ENCODE measurements around the gene LAMC3.

Gene LAMC3

DNA sequence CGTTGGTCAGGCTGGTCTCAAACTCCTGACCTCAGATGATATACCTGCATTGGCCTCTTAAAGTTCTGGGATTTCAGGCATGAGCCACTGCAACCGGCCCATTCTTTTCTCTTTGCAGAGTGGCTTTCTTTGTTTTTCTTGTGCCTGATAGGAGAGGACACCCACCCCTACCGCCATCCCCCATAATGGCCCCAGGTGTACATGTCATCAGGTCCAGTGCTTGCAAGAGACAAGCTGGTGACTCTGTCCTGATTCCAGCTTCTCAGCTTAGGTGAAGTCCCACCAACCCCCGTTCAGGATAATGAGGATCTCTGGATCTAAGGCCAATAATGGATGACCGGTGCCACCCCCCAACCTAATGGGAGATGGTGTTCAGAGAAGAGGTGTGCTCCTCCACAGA is 85.0 kb downstream of the LAMC3 start:
- FAIRE-seq = no peak
- TF ChIP-seq, protein P1, sequence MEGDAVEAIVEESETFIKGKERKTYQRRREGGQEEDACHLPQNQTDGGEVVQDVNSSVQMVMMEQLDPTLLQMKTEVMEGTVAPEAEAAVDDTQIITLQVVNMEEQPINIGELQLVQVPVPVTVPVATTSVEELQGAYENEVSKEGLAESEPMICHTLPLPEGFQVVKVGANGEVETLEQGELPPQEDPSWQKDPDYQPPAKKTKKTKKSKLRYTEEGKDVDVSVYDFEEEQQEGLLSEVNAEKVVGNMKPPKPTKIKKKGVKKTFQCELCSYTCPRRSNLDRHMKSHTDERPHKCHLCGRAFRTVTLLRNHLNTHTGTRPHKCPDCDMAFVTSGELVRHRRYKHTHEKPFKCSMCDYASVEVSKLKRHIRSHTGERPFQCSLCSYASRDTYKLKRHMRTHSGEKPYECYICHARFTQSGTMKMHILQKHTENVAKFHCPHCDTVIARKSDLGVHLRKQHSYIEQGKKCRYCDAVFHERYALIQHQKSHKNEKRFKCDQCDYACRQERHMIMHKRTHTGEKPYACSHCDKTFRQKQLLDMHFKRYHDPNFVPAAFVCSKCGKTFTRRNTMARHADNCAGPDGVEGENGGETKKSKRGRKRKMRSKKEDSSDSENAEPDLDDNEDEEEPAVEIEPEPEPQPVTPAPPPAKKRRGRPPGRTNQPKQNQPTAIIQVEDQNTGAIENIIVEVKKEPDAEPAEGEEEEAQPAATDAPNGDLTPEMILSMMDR (IDR thresholded peaks at IDR 0.05; ENCODE audit: insufficient read depth, missing control alignments) = no peak
- no peak for DNase-seq (ENCODE audit: insufficient read length, low spot score)

DNA sequence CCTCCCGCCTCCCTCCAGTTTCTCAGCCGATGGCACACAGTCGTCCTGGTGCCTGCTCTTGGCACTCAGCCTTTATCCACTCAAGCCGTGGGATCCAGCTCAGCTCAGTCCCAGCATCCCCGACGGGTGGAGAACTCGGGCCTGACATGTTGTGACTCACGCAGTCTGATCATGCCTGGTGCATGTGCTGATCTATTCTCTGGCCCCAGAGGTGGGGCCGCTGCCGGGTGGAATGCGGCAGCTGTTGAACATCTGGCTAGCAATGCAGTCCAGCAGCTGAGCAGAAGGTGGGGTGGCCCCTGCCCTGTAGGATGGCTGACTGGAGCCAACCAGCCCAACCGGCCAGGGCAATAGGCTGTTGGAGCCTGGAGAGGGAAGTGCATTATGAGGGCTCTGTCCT is 85.6 kb downstream of the LAMC3 start:
- no peak for DNase-seq (ENCODE audit: insufficient read length, low spot score)
- FAIRE-seq = no peak
- TF ChIP-seq, protein P1 (IDR thresholded peaks at IDR 0.05; ENCODE audit: insufficient read depth, missing control alignments) = no peak

DNA sequence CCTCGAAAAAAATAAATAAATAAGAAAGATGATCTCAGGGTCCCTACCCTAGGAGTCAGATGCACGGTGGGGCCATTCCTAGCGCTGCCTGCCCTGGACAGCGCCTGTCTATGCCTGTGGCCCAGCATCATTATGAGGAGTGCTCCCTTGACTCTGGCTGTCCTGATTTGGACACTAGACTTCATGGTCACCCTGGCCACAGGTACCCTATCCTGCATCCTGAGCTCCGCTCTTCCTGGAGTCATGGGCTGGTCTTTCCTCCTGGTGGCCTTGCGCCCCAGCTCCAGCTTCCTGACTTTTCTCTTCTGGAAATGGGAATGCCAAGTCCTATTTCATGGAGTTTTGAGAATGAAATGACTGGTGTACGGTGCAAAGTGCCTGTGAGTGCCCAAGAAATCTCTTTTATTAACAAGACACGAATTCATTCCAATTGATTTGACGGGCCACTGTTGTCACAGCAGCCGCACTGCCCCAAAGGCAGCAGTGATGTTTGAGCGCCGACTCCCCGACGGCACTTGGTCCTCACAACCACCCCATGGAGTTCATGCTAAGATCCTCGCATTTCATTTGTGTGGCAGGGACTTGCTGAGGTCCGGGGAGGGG is 86.8 kb downstream of the LAMC3 start:
- DNase-seq (ENCODE audit: insufficient read length, low spot score) = no peak
- no peak for FAIRE-seq

DNA sequence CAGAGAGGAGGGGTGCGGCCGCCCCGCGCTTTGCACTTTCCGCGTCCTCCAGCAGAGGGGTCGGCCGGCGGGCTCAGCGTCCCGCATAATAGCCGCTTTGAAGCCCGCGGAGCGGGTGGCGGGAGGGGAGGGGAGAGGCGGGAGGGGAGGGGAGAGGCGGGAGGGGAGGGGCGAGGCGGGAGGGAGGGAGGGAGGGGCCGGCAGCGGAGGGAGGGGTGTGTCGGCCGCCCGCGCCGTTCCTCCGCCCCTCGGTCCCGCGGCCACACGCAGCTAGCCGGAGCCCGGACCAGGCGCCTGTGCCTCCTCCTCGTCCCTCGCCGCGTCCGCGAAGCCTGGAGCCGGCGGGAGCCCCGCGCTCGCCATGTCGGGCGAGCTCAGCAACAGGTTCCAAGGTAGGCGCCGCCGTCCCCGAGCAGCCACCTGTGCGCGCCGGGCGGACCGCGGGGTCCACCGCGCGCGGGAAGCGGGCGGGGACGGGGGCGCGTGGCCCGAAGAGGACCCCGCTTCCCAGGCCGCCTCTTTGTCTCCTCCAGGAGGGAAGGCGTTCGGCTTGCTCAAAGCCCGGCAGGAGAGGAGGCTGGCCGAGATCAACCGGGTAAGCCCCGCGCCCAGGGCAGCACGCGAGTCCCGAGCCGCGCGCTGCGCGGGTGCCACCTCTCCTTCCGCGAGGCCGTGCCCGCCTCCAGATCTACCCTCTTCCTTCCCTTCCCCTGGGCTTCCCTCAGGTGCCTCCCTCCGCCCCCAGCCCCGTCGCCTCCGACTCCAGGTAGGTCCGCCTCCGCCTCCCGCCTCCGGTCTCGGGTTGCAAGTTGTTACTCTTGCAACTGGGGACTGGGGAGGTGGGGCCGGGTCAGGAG is 87.5 kb downstream of the LAMC3 start, which contains the start of gene AIF1L:
Gene AIF1L, plus strand, starts transcription at position 263 of the 857 bp plus-strand sequence. Its CDS starts 99 bp downstream, at position 362.
- FAIRE-seq (no peak), DNase-seq (ENCODE audit: insufficient read length, low spot score) (peak; percentile 85)
- TF ChIP-seq, protein P1 (IDR thresholded peaks at IDR 0.05; ENCODE audit: insufficient read depth, missing control alignments) = no peak

More for the DNA sequence above, 86.8 kb downstream of the LAMC3 start:
- TF ChIP-seq, protein P1 (IDR thresholded peaks at IDR 0.05; ENCODE audit: insufficient read depth, missing control alignments) = no peak

DNA sequence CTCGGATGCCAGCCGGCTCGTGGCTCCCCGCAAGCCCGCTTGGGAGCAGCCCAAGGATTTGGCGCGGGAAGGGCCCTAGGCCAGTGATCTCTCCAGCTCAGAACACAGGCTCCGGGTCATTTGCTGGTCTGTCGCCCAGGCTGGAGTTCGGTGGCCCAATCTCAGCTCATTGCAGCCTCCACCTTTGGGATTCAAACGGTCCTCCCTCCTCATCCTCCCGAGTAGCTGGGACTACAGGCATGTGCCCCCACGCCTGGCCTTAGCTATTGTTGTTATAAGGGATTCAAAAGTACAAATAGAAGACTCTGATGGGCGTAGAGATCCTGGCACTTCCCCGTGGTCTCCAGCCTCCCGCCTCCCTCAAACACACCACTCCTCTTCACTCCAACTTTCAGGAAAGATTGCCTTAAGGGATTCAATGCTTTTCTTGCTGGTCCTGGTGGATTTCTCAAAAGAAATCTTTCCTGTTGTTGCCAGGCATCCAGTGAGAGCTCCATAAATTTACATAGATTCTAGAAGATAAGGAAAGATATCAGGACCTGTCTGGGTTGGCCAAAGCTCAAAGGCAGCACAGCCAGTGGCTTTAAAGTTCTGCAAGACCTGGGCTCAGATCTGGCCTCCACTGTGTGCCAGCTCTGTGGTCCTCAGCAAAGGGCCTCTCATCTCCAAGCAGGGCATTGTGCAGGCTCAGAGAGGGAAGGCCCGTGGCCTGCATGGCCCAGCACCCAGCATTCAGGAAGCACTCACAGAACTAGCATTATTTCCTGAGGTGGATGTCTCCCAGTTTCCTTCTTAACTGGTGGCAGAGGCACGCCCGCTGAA is 88.4 kb downstream of the LAMC3 start:
- DNase-seq (ENCODE audit: insufficient read length, low spot score) (no peak), FAIRE-seq (no peak)
- TF ChIP-seq, protein P1 (IDR thresholded peaks at IDR 0.05; ENCODE audit: insufficient read depth, missing control alignments) = no peak

DNA sequence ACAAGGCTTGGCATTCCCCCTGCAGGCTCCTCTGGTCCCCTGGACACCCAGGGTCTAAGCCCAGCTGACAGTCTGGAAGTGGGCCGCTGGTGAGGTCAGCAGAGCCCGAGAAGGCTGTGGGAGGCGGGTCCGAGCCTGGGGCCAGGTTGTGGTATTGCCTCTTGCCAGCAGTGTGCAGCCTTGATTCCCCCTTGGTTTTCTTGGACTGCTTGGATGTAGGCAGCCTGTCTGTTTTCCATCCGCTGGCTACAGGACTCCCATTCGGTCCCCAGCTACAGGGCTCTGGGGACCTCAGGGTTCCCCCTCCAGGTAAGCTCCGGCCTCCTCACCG is 88.9 kb downstream of the LAMC3 start:
- TF ChIP-seq, protein P1 (IDR thresholded peaks at IDR 0.05; ENCODE audit: insufficient read depth, missing control alignments) = no peak
- DNase-seq (ENCODE audit: insufficient read length, low spot score) = no peak
- no peak for FAIRE-seq

Data from D721Med (cell line).